Raji (cell line): ENCODE data around the gene UVRAG.

Source experiments
- POLR2A ChIP-seq: IDR thresholded peaks from 2 replicates; pipeline ENCODE4 v1.6.1; 2011; ENCODE audit warnings: low read depth, low read length, control low read depth; ENCODE audit not compliant: insufficient read depth

The UVRAG gene

GRCh38 chr11:76120513-76121101, 305.6 kb downstream of the UVRAG start:
- TF ChIP-seq POLR2A = no peak

- TF ChIP-seq POLR2A = no peak
These were observed 308.2 kb downstream of the UVRAG start for GRCh38 chr11:76123248-76123647.

GRCh38 chr11:76124905-76125770, 310.1 kb downstream of the UVRAG start:
- TF ChIP-seq POLR2A = no peak

- no peak for TF ChIP-seq POLR2A
These were observed 314.7 kb downstream of the UVRAG start for GRCh38 chr11:76129729-76130128.

GRCh38 chr11:76131142-76131541, 316.1 kb downstream of the UVRAG start:
- TF ChIP-seq POLR2A = no peak

- TF ChIP-seq POLR2A = no peak
These were observed 316.9 kb downstream of the UVRAG start for GRCh38 chr11:76131671-76132631.

GRCh38 chr11:76134239-76134638, 319.2 kb downstream of the UVRAG start:
- no peak for TF ChIP-seq POLR2A

GRCh38 chr11:76135491-76135890, 320.5 kb downstream of the UVRAG start:
- no peak for TF ChIP-seq POLR2A

GRCh38 chr11:76139314-76139713, 324.3 kb downstream of the UVRAG start:
- TF ChIP-seq POLR2A = no peak

GRCh38 chr11:76140912-76141574, 326.0 kb downstream of the UVRAG start:
- no peak for TF ChIP-seq POLR2A

- TF ChIP-seq POLR2A = no peak
These were observed 327.0 kb downstream of the UVRAG start for GRCh38 chr11:76141901-76142588.

- no peak for TF ChIP-seq POLR2A
These were observed 328.3 kb downstream of the UVRAG start for GRCh38 chr11:76143274-76143673.

- TF ChIP-seq POLR2A = no peak
These were observed 332.2 kb downstream of the UVRAG start for GRCh38 chr11:76147106-76147740.

GRCh38 chr11:76148231-76148630, 333.2 kb downstream of the UVRAG start:
- TF ChIP-seq POLR2A = no peak
